ENCODE results near the gene COL15A1. TPM values are rescaled to one million over a fixed set of nuclear protein-coding genes. Genes with fewer than 3 reads are reported as not detected.

COL15A1 gene
- total and polyA plus RNA-seq, 2 donors (not counting 1 experiment from before 2014, with no cell fraction given) = not detected

DNA sequence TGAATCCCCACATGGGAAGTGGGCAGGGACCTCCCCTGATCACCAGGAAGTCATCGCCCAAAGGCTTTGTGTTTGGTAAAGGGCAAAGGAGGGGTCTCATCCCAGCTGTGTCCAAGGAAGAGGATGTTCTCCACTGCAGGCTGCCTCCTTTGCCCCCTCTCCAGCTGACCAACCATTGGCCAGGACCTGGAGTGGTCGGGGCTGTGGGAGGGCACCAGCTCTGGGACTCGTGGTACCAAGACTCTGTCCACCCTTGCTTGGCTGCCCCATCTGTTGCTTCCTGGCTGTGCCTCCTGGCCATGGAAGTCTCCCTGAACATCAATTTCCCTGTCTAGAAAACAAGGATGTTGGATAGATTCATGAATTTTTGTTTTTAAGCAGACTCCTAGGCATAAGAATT lies 34.1 kb downstream of the COL15A1 start:
- Mint-ChIP-seq H3K27me3 (peaks cover 18% of the 10 kb centered on the region), H3K9me3 (ENCODE audit: insufficient read depth) (no peaks in the 10 kb centered on the region), H3K4me3 (no peak overlapping the region), H3K4me1 (peaks cover 6% of the 10 kb centered on the region), H3K27ac (no peak overlapping the region)
- CTCF ChIA-PET = interaction anchor here (1.1 to 8.4 kb wide), 5 partner anchors 8 to 1346 kb away, joined by 4 to 159 read pairs (median 5); no protein-coding TSS in a partner anchor
- Histone ChIP-seq H3K9ac (ENCODE audit: low read length) (no peak overlapping the region), H3K4me3 (ENCODE audit: control extremely low read depth in 1 of 5, extremely low read depth in 1 of 5, insufficient read depth in 1 of 5, low read depth in 2 of 5, low read length in 4 of 5) (no peak overlapping the region), H3K4me2 (replicated peaks; ENCODE audit: low read depth, low read length, poor library complexity, severe bottlenecking) (no peak overlapping the region), H2AFZ (ENCODE audit: insufficient read depth, low read depth, low read length, poor library complexity, severe bottlenecking) (no peak overlapping the region), H3K9me3 (ENCODE audit: control extremely low read depth in 1 of 3, control insufficient read depth in 2 of 3, insufficient read depth in 1 of 3, low read length in 2 of 3) (peaks cover 0 to 4% (median 0%) of the 10 kb centered on the region in 3 donors), H3K27ac (ENCODE audit: low read length in 2 of 2) (no peak overlapping the region), H3K27me3 (replicated peaks in 1 of 4; ENCODE audit: control extremely low read depth in 1 of 4, control insufficient read depth in 3 of 4, insufficient read depth in 4 of 4, low read length in 3 of 4) (peaks cover 0 to 21% (median 12%) of the 10 kb centered on the region in 4 experiments), H4K20me1 (ENCODE audit: control insufficient read depth, insufficient read depth, low read length, poor library complexity, severe bottlenecking) (no peaks in the 10 kb centered on the region), H3K79me2 (ENCODE audit: control insufficient read depth, insufficient read depth, low read length) (no peaks in the 10 kb centered on the region), H3K4me1 (ENCODE audit: control insufficient read depth in 2 of 2, insufficient read depth in 2 of 2, low read length in 2 of 2) (peaks cover 4 to 10% of the 10 kb centered on the region in 2 donors), H3K36me3 (replicated peaks in 1 of 2; ENCODE audit: control extremely low read depth in 1 of 2, control insufficient read depth in 1 of 2, extremely low read depth in 1 of 2, insufficient read depth in 2 of 2, low read length in 1 of 2) (no peaks in the 10 kb centered on the region)
- TF ChIP-seq, protein P1, sequence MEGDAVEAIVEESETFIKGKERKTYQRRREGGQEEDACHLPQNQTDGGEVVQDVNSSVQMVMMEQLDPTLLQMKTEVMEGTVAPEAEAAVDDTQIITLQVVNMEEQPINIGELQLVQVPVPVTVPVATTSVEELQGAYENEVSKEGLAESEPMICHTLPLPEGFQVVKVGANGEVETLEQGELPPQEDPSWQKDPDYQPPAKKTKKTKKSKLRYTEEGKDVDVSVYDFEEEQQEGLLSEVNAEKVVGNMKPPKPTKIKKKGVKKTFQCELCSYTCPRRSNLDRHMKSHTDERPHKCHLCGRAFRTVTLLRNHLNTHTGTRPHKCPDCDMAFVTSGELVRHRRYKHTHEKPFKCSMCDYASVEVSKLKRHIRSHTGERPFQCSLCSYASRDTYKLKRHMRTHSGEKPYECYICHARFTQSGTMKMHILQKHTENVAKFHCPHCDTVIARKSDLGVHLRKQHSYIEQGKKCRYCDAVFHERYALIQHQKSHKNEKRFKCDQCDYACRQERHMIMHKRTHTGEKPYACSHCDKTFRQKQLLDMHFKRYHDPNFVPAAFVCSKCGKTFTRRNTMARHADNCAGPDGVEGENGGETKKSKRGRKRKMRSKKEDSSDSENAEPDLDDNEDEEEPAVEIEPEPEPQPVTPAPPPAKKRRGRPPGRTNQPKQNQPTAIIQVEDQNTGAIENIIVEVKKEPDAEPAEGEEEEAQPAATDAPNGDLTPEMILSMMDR (IDR thresholded peaks at IDR 0.05) = no peak
- TF ChIP-seq EZH2 (IDR thresholded peaks at IDR 0.05; ENCODE audit: borderline replicate concordance, insufficient read depth, low read depth, low read length, poor library complexity, severe bottlenecking) = no peak
- DNase-seq (no peak), ATAC-seq (ENCODE audit: low read depth) (no peak)
- POLR2A ChIA-PET = no interaction called here
- intact Hi-C loops (cut with micrococcal nuclease) = loop anchor here (5.0 kb wide), 1 partner anchor 1344 kb away; no protein-coding TSS in a partner anchor
- 100% methylated on average over 1 of the region's 3 CpGs for WGBS (ENCODE audit: insufficient coverage)

DNA sequence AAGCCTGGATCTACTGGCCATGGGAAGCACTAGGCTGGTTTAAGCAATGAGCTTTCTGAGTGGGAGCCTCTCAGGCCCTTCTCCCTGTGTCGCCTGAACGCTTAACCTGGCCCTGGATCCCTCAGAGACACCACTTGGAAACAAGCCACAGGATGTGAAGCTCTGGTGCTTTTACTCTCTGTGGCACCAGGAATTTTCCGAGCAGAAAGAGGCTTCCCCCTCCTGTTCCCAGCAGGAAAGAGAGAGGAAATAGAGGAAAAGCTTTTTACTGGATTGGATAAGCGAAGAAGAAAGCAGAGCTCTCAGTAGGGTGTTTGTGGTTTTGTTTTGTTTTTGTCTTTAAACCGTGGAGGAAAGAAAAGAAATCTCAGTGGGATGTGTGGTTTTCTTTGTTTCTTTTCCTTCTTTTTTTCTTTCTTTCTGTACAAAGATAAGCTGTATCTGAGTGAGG lies 34.5 kb downstream of the COL15A1 start:
- H4K20me1 ChIP-seq (ENCODE audit: control insufficient read depth, insufficient read depth, low read length, poor library complexity, severe bottlenecking) = no peaks in the 10 kb centered on the region
- TF ChIP-seq, protein P1 (IDR thresholded peaks at IDR 0.05) = no peak
- no peak for TF ChIP-seq EZH2 (IDR thresholded peaks at IDR 0.05; ENCODE audit: borderline replicate concordance, insufficient read depth, low read depth, low read length, poor library complexity, severe bottlenecking)
- DNase-seq = no peak
- H3K36me3 ChIP-seq (replicated peaks in 1 of 2; ENCODE audit: control extremely low read depth in 1 of 2, control insufficient read depth in 1 of 2, extremely low read depth in 1 of 2, insufficient read depth in 2 of 2, low read length in 1 of 2) = no peaks in the 10 kb centered on the region
- H3K9me3 Mint-ChIP-seq (ENCODE audit: insufficient read depth) = no peaks in the 10 kb centered on the region
- H3K27me3 Mint-ChIP-seq = peaks cover 15% of the 10 kb centered on the region
- 71% methylated on average over 2 of the region's 5 CpGs for WGBS (ENCODE audit: insufficient coverage)
- intact Hi-C loops (cut with micrococcal nuclease) = loop anchor here (5.0 kb wide), 1 partner anchor 1344 kb away; no protein-coding TSS in a partner anchor
- POLR2A ChIA-PET = no interaction called here
- no peak for ATAC-seq (ENCODE audit: low read depth)
- no peaks in the 10 kb centered on the region for H3K79me2 ChIP-seq (ENCODE audit: control insufficient read depth, insufficient read depth, low read length)
- no peak overlapping the region for H3K4me2 ChIP-seq (replicated peaks; ENCODE audit: low read depth, low read length, poor library complexity, severe bottlenecking)
- H2AFZ ChIP-seq (ENCODE audit: insufficient read depth, low read depth, low read length, poor library complexity, severe bottlenecking) = no peak overlapping the region
- H3K9ac ChIP-seq (ENCODE audit: low read length) = no peak overlapping the region
- H3K4me3 Mint-ChIP-seq = no peak overlapping the region
- no peak overlapping the region for H3K27ac Mint-ChIP-seq
- CTCF ChIA-PET = interaction anchor here (1.1 to 8.4 kb wide), 4 partner anchors 8 to 1345 kb away, joined by 4 to 159 read pairs (median 6); no protein-coding TSS in a partner anchor
- peaks cover 0 to 21% (median 11%) of the 10 kb centered on the region in 4 experiments for H3K27me3 ChIP-seq (replicated peaks in 1 of 4; ENCODE audit: control extremely low read depth in 1 of 4, control insufficient read depth in 3 of 4, insufficient read depth in 4 of 4, low read length in 3 of 4)
- peaks cover 6% of the 10 kb centered on the region for H3K4me1 Mint-ChIP-seq
- peaks cover 0 to 4% (median 0%) of the 10 kb centered on the region in 3 donors for H3K9me3 ChIP-seq (ENCODE audit: control extremely low read depth in 1 of 3, control insufficient read depth in 2 of 3, insufficient read depth in 1 of 3, low read length in 2 of 3)
- H3K4me3 ChIP-seq (ENCODE audit: control extremely low read depth in 1 of 5, extremely low read depth in 1 of 5, insufficient read depth in 1 of 5, low read depth in 2 of 5, low read length in 4 of 5) = no peak overlapping the region
- H3K27ac ChIP-seq (ENCODE audit: low read length in 2 of 2) = no peak overlapping the region
- H3K4me1 ChIP-seq (ENCODE audit: control insufficient read depth in 2 of 2, insufficient read depth in 2 of 2, low read length in 2 of 2) = peaks cover 4 to 10% of the 10 kb centered on the region in 2 donors
